Lung (tissue), 12 donors: Measurements from ENCODE around the gene XXYLT1. TPM values are rescaled to one million over a fixed set of nuclear protein-coding genes. Genes with fewer than 3 reads are reported as not detected.

Experiments used
- ATAC-seq: fragments of 200-7000 bp; cut with Tn5 transposase; one replicate; pipeline ENCODE4 v1.9.1; 2020; ENCODE audit warnings: moderate number of reproducible peaks; ENCODE audit not compliant: insufficient read depth, low FRiP score
- DNase-seq, 3 donors: peaks; one replicate each; pipeline ENCODE4 v3.0.0-alpha.2; 2013 to 2017
- H3K27ac ChIP-seq, 2 donors: one replicate each; pipeline ENCODE4 v1.5.1; 2013; ENCODE audit warnings: mild to moderate bottlenecking in 2 of 2, moderate library complexity in 2 of 2, control low read depth in 1 of 2, inconsistent platforms in 1 of 2, low read depth in 1 of 2, low read length in 1 of 2
- H3K27me3 ChIP-seq, 3 donors: one replicate each; pipeline ENCODE4 v1.5.1; 2013; ENCODE audit warnings: low read length in 2 of 3; ENCODE audit not compliant: control insufficient read depth in 3 of 3, insufficient read depth in 3 of 3
- H3K36me3 ChIP-seq, 4 donors: one replicate each; pipeline ENCODE4 v1.5.1; 2013; ENCODE audit warnings: low read length in 4 of 4, mild to moderate bottlenecking in 1 of 4, moderate library complexity in 1 of 4; ENCODE audit not compliant: control insufficient read depth in 4 of 4, insufficient read depth in 4 of 4
- H3K4me1 ChIP-seq, 5 donors: one replicate each; pipeline ENCODE4 v1.5.1; 2013; ENCODE audit warnings: low read length in 5 of 5, mild to moderate bottlenecking in 2 of 5, moderate library complexity in 1 of 5; ENCODE audit not compliant: control insufficient read depth in 5 of 5, insufficient read depth in 5 of 5
- H3K4me3 ChIP-seq: one replicate; pipeline ENCODE4 v1.5.1; 2013; ENCODE audit warnings: mild to moderate bottlenecking, control low read depth, moderate library complexity
- H3K9ac ChIP-seq, 2 donors: one replicate each; pipeline ENCODE4 v1.5.1; 2013; ENCODE audit warnings: low read length in 2 of 2, control low read depth in 1 of 2; ENCODE audit not compliant: insufficient read depth in 1 of 2
- H3K9me3 ChIP-seq, 4 donors: one replicate each; pipeline ENCODE4 v1.5.1; 2013; ENCODE audit warnings: low read length in 3 of 4, mild to moderate bottlenecking in 1 of 4, moderate library complexity in 1 of 4; ENCODE audit not compliant: control insufficient read depth in 4 of 4, insufficient read depth in 3 of 4
- WGBS, 2 donors: extraction: QIAGEN DNeasy Blood & Tissue Kit; methylation state at CpG; one replicate each; pipeline ENCODE4 v1.1.7; 2013; 5-methylcytosine and 5-hydroxymethylcytosine counted together
- polyA plus RNA-seq, 2 donors: library from polyadenylated mRNA; stranded (reverse); fragments of 200-250 nt; gene quantifications; one replicate each; pipeline ENCODE4 v1.2.1, GENCODE V29; 2013
- total RNA-seq, 2 donors: library from RNA; depleted of rRNA in 1 of 2; stranded (reverse); fragments of >200 nt in 1 of 2; gene quantifications; one replicate each; pipeline ENCODE4 v1.2.1, GENCODE V29; 2014 to 2021
- TF ChIP-seq, protein P1 (sequence below): IDR thresholded peaks from 2 replicates; pipeline ENCODE4 v1.5.1; 2012; ENCODE audit warnings: mild to moderate bottlenecking; ENCODE audit errors: control extremely low read depth, extremely low read depth
- donor health status: control.
- donor health status: control.
- donor health status: Bipolar disorder and iron deficiency.
- donor health status: healthy.
- donor health status: DM: yes; HTN: yes; CAD: no.

The XXYLT1 gene
- total and polyA plus RNA-seq, 4 donors = 4.7 to 15.4 (median 11.4) TPM

DNA sequence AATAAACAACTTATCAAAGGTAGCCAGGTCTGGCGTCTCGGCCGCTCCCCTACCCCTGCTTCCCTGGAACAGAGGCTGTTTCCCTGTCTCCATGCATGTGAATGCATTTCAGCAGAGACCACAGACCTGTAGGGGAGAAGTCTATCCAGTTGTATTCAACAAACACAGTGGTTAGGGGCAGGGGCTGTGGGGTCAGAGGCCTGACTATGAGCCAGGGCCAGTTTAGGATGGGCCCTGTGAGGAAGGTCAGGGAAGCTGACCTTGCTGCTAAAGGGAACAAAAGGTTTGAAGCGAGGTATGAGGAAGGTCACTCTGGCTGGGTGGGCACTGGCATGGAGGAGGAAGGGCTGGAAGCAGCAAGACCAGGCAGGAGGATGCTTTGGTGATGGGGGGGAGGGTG, 184.6 kb downstream of the XXYLT1 start:
- H3K27ac ChIP-seq = no peak overlapping the region
- 88 to 98% methylated on average over 4 of the region's 4 CpGs for WGBS, 2 donors
- no peak overlapping the region for H3K4me3 ChIP-seq
- H3K9me3 ChIP-seq = no peaks in the 10 kb centered on the region
- no peaks in the 10 kb centered on the region for H3K27me3 ChIP-seq
- no peak overlapping the region for H3K9ac ChIP-seq
- TF ChIP-seq, protein P1, sequence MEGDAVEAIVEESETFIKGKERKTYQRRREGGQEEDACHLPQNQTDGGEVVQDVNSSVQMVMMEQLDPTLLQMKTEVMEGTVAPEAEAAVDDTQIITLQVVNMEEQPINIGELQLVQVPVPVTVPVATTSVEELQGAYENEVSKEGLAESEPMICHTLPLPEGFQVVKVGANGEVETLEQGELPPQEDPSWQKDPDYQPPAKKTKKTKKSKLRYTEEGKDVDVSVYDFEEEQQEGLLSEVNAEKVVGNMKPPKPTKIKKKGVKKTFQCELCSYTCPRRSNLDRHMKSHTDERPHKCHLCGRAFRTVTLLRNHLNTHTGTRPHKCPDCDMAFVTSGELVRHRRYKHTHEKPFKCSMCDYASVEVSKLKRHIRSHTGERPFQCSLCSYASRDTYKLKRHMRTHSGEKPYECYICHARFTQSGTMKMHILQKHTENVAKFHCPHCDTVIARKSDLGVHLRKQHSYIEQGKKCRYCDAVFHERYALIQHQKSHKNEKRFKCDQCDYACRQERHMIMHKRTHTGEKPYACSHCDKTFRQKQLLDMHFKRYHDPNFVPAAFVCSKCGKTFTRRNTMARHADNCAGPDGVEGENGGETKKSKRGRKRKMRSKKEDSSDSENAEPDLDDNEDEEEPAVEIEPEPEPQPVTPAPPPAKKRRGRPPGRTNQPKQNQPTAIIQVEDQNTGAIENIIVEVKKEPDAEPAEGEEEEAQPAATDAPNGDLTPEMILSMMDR = no peak
- H3K4me1 ChIP-seq = peaks cover 0 to 12% (median 6%) of the 10 kb centered on the region in 5 donors
- no peak for DNase-seq
- no peak for ATAC-seq
- no peaks in the 10 kb centered on the region for H3K36me3 ChIP-seq

DNA sequence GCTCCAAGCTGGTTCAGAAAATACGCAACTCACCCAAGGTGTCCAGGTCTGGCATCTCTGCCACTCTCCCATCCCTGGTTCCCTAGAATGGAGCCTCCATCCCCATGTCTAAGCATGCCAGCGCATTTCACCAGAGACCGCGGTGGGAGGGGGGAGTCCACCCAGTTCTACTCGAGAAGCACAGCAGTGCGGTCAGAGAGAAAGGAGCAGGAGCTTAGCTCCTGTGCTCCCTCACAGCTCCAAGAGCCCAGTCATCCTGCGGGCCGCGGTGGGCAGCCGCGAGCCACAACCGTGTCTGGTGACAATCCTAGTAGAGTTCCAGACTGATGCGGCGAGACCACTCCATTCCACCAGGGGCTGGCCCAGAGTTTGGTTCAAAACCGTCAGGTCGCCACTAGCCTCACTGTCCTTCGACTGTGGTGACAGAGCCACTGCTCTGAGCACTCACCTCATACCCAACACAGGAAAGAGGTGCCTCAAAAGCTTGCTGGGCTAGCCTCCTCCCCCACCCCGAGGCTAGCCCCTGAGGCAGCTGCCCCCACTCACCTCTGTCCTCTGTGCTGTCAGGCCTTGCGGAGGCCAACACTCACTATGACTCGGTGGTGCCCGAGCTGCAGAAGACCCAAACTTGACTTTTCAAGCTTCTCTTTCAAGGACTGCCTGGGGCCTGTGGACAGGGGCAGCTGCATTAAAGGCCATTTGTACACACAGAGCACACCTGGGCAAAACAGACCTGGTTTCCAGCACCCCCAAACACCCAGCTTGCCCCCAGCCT, 185.4 kb downstream of the XXYLT1 start:
- DNase-seq (no peak), ATAC-seq (no peak)
- H3K4me3 ChIP-seq = no peak overlapping the region
- H3K9me3 ChIP-seq = no peaks in the 10 kb centered on the region
- H3K27me3 ChIP-seq = no peaks in the 10 kb centered on the region
- no peak overlapping the region for H3K9ac ChIP-seq
- H3K4me1 ChIP-seq = peaks cover 0 to 14% (median 10%) of the 10 kb centered on the region in 5 donors
- H3K36me3 ChIP-seq = no peaks in the 10 kb centered on the region
- TF ChIP-seq, protein P1 = no peak
- H3K27ac ChIP-seq = no peak overlapping the region
- 94 to 96% methylated on average over 21 of the region's 21 CpGs for WGBS, 2 donors

DNA sequence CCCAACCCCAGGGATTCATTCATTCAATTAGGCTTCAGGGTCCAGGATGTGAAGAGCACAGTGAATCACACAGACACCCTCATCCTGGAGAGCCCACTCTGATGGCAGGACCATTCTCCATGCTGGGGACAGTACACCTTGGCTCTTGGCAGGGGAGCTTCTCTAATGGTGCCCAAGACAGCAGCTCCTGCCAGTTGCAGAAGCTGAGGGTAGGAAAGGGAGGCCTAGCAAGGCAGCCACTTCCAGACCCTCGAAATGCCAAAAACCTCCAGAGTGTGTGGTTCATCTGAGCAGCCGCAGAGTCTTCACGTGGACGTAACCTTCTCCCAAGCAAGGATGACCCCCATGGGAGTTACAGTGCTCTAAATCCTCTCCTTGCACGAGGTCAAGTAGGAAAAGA, 186.2 kb downstream of the XXYLT1 start:
- 92 to 95% methylated on average over 5 of the region's 5 CpGs for WGBS, 2 donors
- ATAC-seq (no peak), DNase-seq (no peak)
- Histone ChIP-seq H3K4me1 (peaks cover 0 to 18% (median 10%) of the 10 kb centered on the region in 5 donors), H3K27ac (no peak overlapping the region), H3K9ac (no peak overlapping the region), H3K4me3 (no peak overlapping the region), H3K36me3 (no peaks in the 10 kb centered on the region), H3K9me3 (no peaks in the 10 kb centered on the region), H3K27me3 (no peaks in the 10 kb centered on the region)
- TF ChIP-seq, protein P1 = no peak
